CD4-positive, CD25-positive, alpha-beta regulatory T cell (primary cell): ENCODE data around the gene STX8. TPM values are rescaled to one million over a fixed set of nuclear protein-coding genes. Genes with fewer than 3 reads are reported as not detected.

ENCODE experiments used
- ATAC-seq, 2 donors: fragments of 150-1000 bp; cut with Tn5 transposase; one replicate each; pipeline ENCODE4 v1.10.0; 2021; ENCODE audit warnings: low read depth in 2 of 2, moderate number of reproducible peaks in 2 of 2, moderate library complexity in 1 of 2
- DNase-seq, 3 donors: peaks; one replicate each; pipeline versions ENCODE4 v3.0.0 to v3.0.0-alpha.2; 2012 to 2022; ENCODE audit warnings: mixed read lengths in 1 of 3
- H3K27ac ChIP-seq: one replicate; pipeline ENCODE4 v1.7.0; 2013; ENCODE audit warnings: mild to moderate bottlenecking, low read length; ENCODE audit not compliant: insufficient read depth, poor library complexity, severe bottlenecking
- H3K27me3 ChIP-seq: one replicate; pipeline ENCODE4 v1.7.0; 2013; ENCODE audit warnings: low read length; ENCODE audit not compliant: control insufficient read depth, insufficient read depth
- H3K36me3 ChIP-seq: one replicate; pipeline ENCODE4 v1.7.0; 2013; ENCODE audit warnings: mild to moderate bottlenecking, low read length, moderate library complexity; ENCODE audit not compliant: control insufficient read depth, insufficient read depth
- H3K4me1 ChIP-seq: 2 replicates; pipeline ENCODE4 v1.7.0; 2013; ENCODE audit warnings: mild to moderate bottlenecking, low read length; ENCODE audit not compliant: insufficient read depth, control insufficient read depth, poor library complexity, severe bottlenecking
- H3K4me3 ChIP-seq: one replicate; pipeline ENCODE4 v1.7.0; 2013; ENCODE audit warnings: low read depth, mild to moderate bottlenecking, low read length, moderate library complexity
- H3K9me3 ChIP-seq, 2 experiments: 1 replicate in 1 of 2; 2 replicates in 1 of 2; pipeline ENCODE4 v1.7.0; 2013; ENCODE audit warnings: low read length in 2 of 2, mild to moderate bottlenecking in 1 of 2, moderate library complexity in 1 of 2; ENCODE audit not compliant: control insufficient read depth in 2 of 2
- H3K27ac Mint-ChIP-seq, 3 donors: one replicate each; pipeline ENCODE4 v1.8.0; 2020 to 2022; ENCODE audit warnings: mild to moderate bottlenecking in 3 of 3, mixed read lengths in 3 of 3, moderate library complexity in 2 of 3
- H3K27me3 Mint-ChIP-seq: one replicate; pipeline ENCODE4 v1.8.0; 2022; ENCODE audit warnings: mild to moderate bottlenecking, mixed read lengths
- H3K36me3 Mint-ChIP-seq: one replicate; pipeline ENCODE4 v1.8.0; 2020; ENCODE audit warnings: mixed read lengths
- H3K4me1 Mint-ChIP-seq, 4 donors: one replicate each; pipeline ENCODE4 v1.8.0; 2020 to 2022; ENCODE audit warnings: mixed read lengths in 4 of 4, mild to moderate bottlenecking in 1 of 4
- H3K4me3 Mint-ChIP-seq, 4 donors: one replicate each; pipeline ENCODE4 v1.8.0; 2020 to 2022; ENCODE audit warnings: mild to moderate bottlenecking in 4 of 4, mixed read lengths in 4 of 4, moderate library complexity in 3 of 4
- H3K9me3 Mint-ChIP-seq, 7 donors: one replicate each; pipeline ENCODE4 v1.8.0; 2020 to 2022; ENCODE audit warnings: mixed read lengths in 7 of 7, mild to moderate bottlenecking in 3 of 7, moderate library complexity in 2 of 7
- polyA plus RNA-seq, 4 donors: library from polyadenylated mRNA; unstranded; fragments of 300-500 nt; fragmentation: Illumina TruSeq; gene quantifications; one replicate each; pipeline ENCODE4 v1.2.3, GENCODE V29; 2021
- total RNA-seq: library from RNA; stranded (reverse); gene quantifications from one replicate; pipeline ENCODE4 v1.2.3, GENCODE V29; 2022

The STX8 gene
- total and polyA plus RNA-seq, 5 donors from 2014 or later = 83.7 to 214 (median 170) TPM

GRCh38 chr17:9424071-9424640, 151.5 kb downstream of the STX8 start:
- H3K36me3 Mint-ChIP-seq = peaks cover 33% of the 10 kb centered on the region
- Histone ChIP-seq H3K4me3 (no peak overlapping the region), H3K27ac (no peak overlapping the region), H3K27me3 (no peaks in the 10 kb centered on the region), H3K4me1 (no peaks in the 10 kb centered on the region), H3K36me3 (peaks cover 3% of the 10 kb centered on the region), H3K9me3 (no peaks in the 10 kb centered on the region)
- H3K9me3 Mint-ChIP-seq = no peaks in the 10 kb centered on the region
- peaks cover 0 to 7% (median 1%) of the 10 kb centered on the region in 4 donors for H3K4me1 Mint-ChIP-seq
- no peaks in the 10 kb centered on the region for H3K27me3 Mint-ChIP-seq
- no peak overlapping the region for H3K4me3 Mint-ChIP-seq
- no peak for DNase-seq
- H3K27ac Mint-ChIP-seq = peak overlapping the region in 1 of 3 donors; percentile 86
- no peak for ATAC-seq

- H3K36me3 Mint-ChIP-seq = peaks cover 42% of the 10 kb centered on the region
- DNase-seq (no peak), ATAC-seq (no peak)
- no peak overlapping the region for H3K4me3 Mint-ChIP-seq
- H3K36me3 ChIP-seq = peaks cover 3% of the 10 kb centered on the region
- no peak overlapping the region for H3K4me3 ChIP-seq
- H3K27ac ChIP-seq = no peak overlapping the region
- H3K27me3 ChIP-seq = no peaks in the 10 kb centered on the region
- no peaks in the 10 kb centered on the region for H3K4me1 ChIP-seq
- peaks cover 0 to 3% (median under 1%) of the 10 kb centered on the region in 4 donors for H3K4me1 Mint-ChIP-seq
- peaks cover 0 to 2% (median 0%) of the 10 kb centered on the region in 7 donors for H3K9me3 Mint-ChIP-seq
- H3K27me3 Mint-ChIP-seq = no peaks in the 10 kb centered on the region
- H3K9me3 ChIP-seq = no peaks in the 10 kb centered on the region
- H3K27ac Mint-ChIP-seq = no peak overlapping the region
These were observed 154.1 kb downstream of the STX8 start for GRCh38 chr17:9421525-9421924.

- H3K9me3 ChIP-seq = no peaks in the 10 kb centered on the region
- no peak for ATAC-seq
- H3K27ac ChIP-seq = no peak overlapping the region
- no peak overlapping the region for H3K4me3 ChIP-seq
- peaks cover 3% of the 10 kb centered on the region for H3K36me3 ChIP-seq
- Mint-ChIP-seq H3K27me3 (no peaks in the 10 kb centered on the region), H3K9me3 (peaks cover 0 to 3% (median 0%) of the 10 kb centered on the region in 7 donors), H3K4me1 (peaks cover 0 to 3% (median under 1%) of the 10 kb centered on the region in 4 donors), H3K27ac (peak overlapping the region in 1 of 3 donors; percentile 53), H3K4me3 (no peak overlapping the region), H3K36me3 (peaks cover 42% of the 10 kb centered on the region)
- no peak for DNase-seq
- no peaks in the 10 kb centered on the region for H3K27me3 ChIP-seq
- H3K4me1 ChIP-seq = no peaks in the 10 kb centered on the region
These were observed 155.6 kb downstream of the STX8 start for GRCh38 chr17:9419932-9420453.

- DNase-seq (no peak), ATAC-seq (no peak)
- Histone ChIP-seq H3K27ac (no peak overlapping the region), H3K36me3 (no peaks in the 10 kb centered on the region), H3K27me3 (no peaks in the 10 kb centered on the region), H3K9me3 (no peaks in the 10 kb centered on the region), H3K4me3 (no peak overlapping the region), H3K4me1 (no peaks in the 10 kb centered on the region)
- H3K4me1 Mint-ChIP-seq = peaks cover 0 to 1% (median 0%) of the 10 kb centered on the region in 4 donors
- peaks cover 10% of the 10 kb centered on the region for H3K36me3 Mint-ChIP-seq
- no peak overlapping the region for H3K4me3 Mint-ChIP-seq
- peaks cover 0 to 3% (median 0%) of the 10 kb centered on the region in 7 donors for H3K9me3 Mint-ChIP-seq
- H3K27ac Mint-ChIP-seq = no peak overlapping the region
- H3K27me3 Mint-ChIP-seq = no peaks in the 10 kb centered on the region
These were observed 161.1 kb downstream of the STX8 start for GRCh38 chr17:9414471-9414870.

GRCh38 chr17:9410737-9411136, 164.9 kb downstream of the STX8 start:
- no peak for ATAC-seq
- Histone ChIP-seq H3K36me3 (no peaks in the 10 kb centered on the region), H3K27ac (no peak overlapping the region), H3K27me3 (no peaks in the 10 kb centered on the region), H3K9me3 (no peaks in the 10 kb centered on the region), H3K4me1 (no peaks in the 10 kb centered on the region), H3K4me3 (no peak overlapping the region)
- DNase-seq = no peak
- peaks cover 0 to under 1% (median 0%) of the 10 kb centered on the region in 7 donors for H3K9me3 Mint-ChIP-seq
- H3K27me3 Mint-ChIP-seq = no peaks in the 10 kb centered on the region
- no peak overlapping the region for H3K27ac Mint-ChIP-seq
- H3K4me1 Mint-ChIP-seq = peaks cover 0 to 2% (median 0%) of the 10 kb centered on the region in 4 donors
- no peak overlapping the region for H3K4me3 Mint-ChIP-seq
- no peaks in the 10 kb centered on the region for H3K36me3 Mint-ChIP-seq

GRCh38 chr17:9410301-9410700, 165.3 kb downstream of the STX8 start:
- no peaks in the 10 kb centered on the region for H3K4me1 ChIP-seq
- no peaks in the 10 kb centered on the region for H3K9me3 Mint-ChIP-seq
- H3K27ac Mint-ChIP-seq = no peak overlapping the region
- no peaks in the 10 kb centered on the region for H3K36me3 ChIP-seq
- DNase-seq (no peak), ATAC-seq (no peak)
- H3K27me3 Mint-ChIP-seq = no peaks in the 10 kb centered on the region
- H3K4me3 ChIP-seq = no peak overlapping the region
- H3K4me3 Mint-ChIP-seq = no peak overlapping the region
- no peaks in the 10 kb centered on the region for H3K36me3 Mint-ChIP-seq
- H3K4me1 Mint-ChIP-seq = peaks cover 0 to 2% (median 0%) of the 10 kb centered on the region in 4 donors
- H3K9me3 ChIP-seq = no peaks in the 10 kb centered on the region
- no peak overlapping the region for H3K27ac ChIP-seq
- H3K27me3 ChIP-seq = no peaks in the 10 kb centered on the region

GRCh38 chr17:9409878-9410277, 165.7 kb downstream of the STX8 start:
- H3K4me1 Mint-ChIP-seq = peaks cover 0 to 2% (median under 1%) of the 10 kb centered on the region in 4 donors
- no peak overlapping the region for H3K27ac Mint-ChIP-seq
- Histone ChIP-seq H3K27ac (no peak overlapping the region), H3K36me3 (peaks cover 3% of the 10 kb centered on the region), H3K9me3 (no peaks in the 10 kb centered on the region), H3K4me3 (no peak overlapping the region), H3K27me3 (no peaks in the 10 kb centered on the region), H3K4me1 (no peaks in the 10 kb centered on the region)
- H3K9me3 Mint-ChIP-seq = no peaks in the 10 kb centered on the region
- no peak for DNase-seq
- no peaks in the 10 kb centered on the region for H3K27me3 Mint-ChIP-seq
- ATAC-seq = no peak
- H3K36me3 Mint-ChIP-seq = peaks cover 2% of the 10 kb centered on the region
- no peak overlapping the region for H3K4me3 Mint-ChIP-seq
